WTC11 (cell line): ENCODE data around the gene FMNL3. TPM values are rescaled to one million over a fixed set of nuclear protein-coding genes. Genes with fewer than 3 reads are reported as not detected.

Experiments used
- ATAC-seq: fragments of 200-7000 bp; cut with Tn5 transposase; 2 replicates; pipeline ENCODE4 v1.10.0; 2021; ENCODE audit warnings: mild to moderate bottlenecking, moderate library complexity
- CTCF ChIA-PET: fragments of 300-600 bp; sonication (Branson Sonifier 250); formaldehyde crosslinking; loops from one replicate; lab custom pipeline; 2021; ENCODE audit warnings: antibody characterized with exemption; lab: Charles Lee
- POLR2A ChIA-PET: fragments of 350-600 bp; sonication (Branson Sonifier 250); formaldehyde crosslinking; loops from one replicate; lab custom pipeline; 2021; ENCODE audit warnings: antibody characterized with exemption; lab: Charles Lee
- DNase-seq: peaks from one replicate; pipeline ENCODE4 v3.0.0; 2021; ENCODE audit warnings: low spot score
- H3K27ac Mint-ChIP-seq: 2 replicates; pipeline ENCODE4 v1.8.0; 2021; ENCODE audit warnings: mixed read lengths
- H3K27me3 Mint-ChIP-seq: 2 replicates; pipeline ENCODE4 v1.8.0; 2021; ENCODE audit warnings: low read depth, mild to moderate bottlenecking, moderate library complexity, mixed read lengths
- H3K36me3 Mint-ChIP-seq: 2 replicates; pipeline ENCODE4 v1.8.0; 2021; ENCODE audit warnings: mixed read lengths
- H3K4me1 Mint-ChIP-seq: 2 replicates; pipeline ENCODE4 v1.8.0; 2022; ENCODE audit warnings: mixed read lengths
- H3K4me3 Mint-ChIP-seq: 2 replicates; pipeline ENCODE4 v1.8.0; 2021; ENCODE audit warnings: mild to moderate bottlenecking, moderate library complexity, mixed read lengths
- H3K9me3 Mint-ChIP-seq: 2 replicates; pipeline ENCODE4 v1.8.0; 2021; ENCODE audit warnings: mixed read lengths
- EMX1 ChIP-seq: fragments of 250-450 bp; sonication (Bioruptor Pico); IDR thresholded peaks from 2 replicates; pipeline ENCODE4 v1.8.0; 2021; ENCODE audit warnings: mild to moderate bottlenecking
- FOXP1 ChIP-seq: sonication (generic); formaldehyde crosslinking; IDR thresholded peaks from 2 replicates; pipeline ENCODE4 v1.8.0; 2022; ENCODE audit warnings: missing genetic modification reagents, mild to moderate bottlenecking, moderate library complexity, borderline replicate concordance
- GABPB1 ChIP-seq: sonication (generic); formaldehyde crosslinking; IDR thresholded peaks from 2 replicates; pipeline ENCODE4 v1.8.1; 2023; ENCODE audit warnings: mild to moderate bottlenecking, missing genetic modification reagents
- JAZF1 ChIP-seq: fragments of 250-450 bp; sonication (Bioruptor Pico); IDR thresholded peaks from 2 replicates; pipeline ENCODE4 v1.9.0; 2021; ENCODE audit warnings: moderate library complexity, mild to moderate bottlenecking, inconsistent platforms
- NFYB ChIP-seq: sonication (generic); formaldehyde crosslinking; conservative IDR thresholded peaks from 2 replicates; pipeline ENCODE4 v1.8.0; 2022; ENCODE audit warnings: low read depth, missing genetic modification reagents
- NR2C2 ChIP-seq: sonication (generic); formaldehyde crosslinking; IDR thresholded peaks from 2 replicates; pipeline ENCODE4 v1.8.0; 2022; ENCODE audit warnings: mild to moderate bottlenecking, missing genetic modification reagents
- NR3C1 ChIP-seq: sonication (generic); formaldehyde crosslinking; conservative IDR thresholded peaks from 2 replicates; pipeline ENCODE4 v1.8.1; 2023; ENCODE audit warnings: low read depth, mild to moderate bottlenecking, missing genetic modification reagents
- TCF7 ChIP-seq: sonication (generic); formaldehyde crosslinking; IDR thresholded peaks from 2 replicates; pipeline ENCODE4 v1.8.0; 2022; ENCODE audit warnings: mild to moderate bottlenecking, low read depth, missing genetic modification reagents, moderate library complexity
- ZNF219 ChIP-seq: sonication (generic); formaldehyde crosslinking; IDR thresholded peaks from 2 replicates; pipeline ENCODE4 v1.8.0; 2023; ENCODE audit warnings: missing genetic modification reagents, mild to moderate bottlenecking, borderline replicate concordance
- ZNF232 ChIP-seq: sonication (generic); formaldehyde crosslinking; IDR thresholded peaks from 2 replicates; pipeline ENCODE4 v1.8.0; 2022; ENCODE audit warnings: mild to moderate bottlenecking, missing genetic modification reagents
- ZNF317 ChIP-seq: sonication (generic); formaldehyde crosslinking; IDR thresholded peaks from 2 replicates; pipeline ENCODE4 v1.8.1; 2023; ENCODE audit warnings: low read depth, mild to moderate bottlenecking, moderate library complexity, missing genetic modification reagents, borderline replicate concordance
- total RNA-seq: library from RNA; stranded (reverse); gene quantifications from 3 replicates; pipeline ENCODE4 v1.2.3, GENCODE V29; 2021
- TF ChIP-seq, protein P1 (sequence below): fragments of 250-450 bp; sonication (Bioruptor Pico); IDR thresholded peaks from 2 replicates; pipeline ENCODE4 v1.9.0; 2021; ENCODE audit warnings: mild to moderate bottlenecking, borderline replicate concordance
- TF ChIP-seq, protein P2 (sequence below): sonication (generic); formaldehyde crosslinking; conservative IDR thresholded peaks from 2 replicates; pipeline ENCODE4 v1.8.1; 2023; ENCODE audit warnings: mild to moderate bottlenecking, low read depth, missing genetic modification reagents, moderate library complexity
- TF ChIP-seq, protein P3 (sequence below): sonication (generic); formaldehyde crosslinking; conservative IDR thresholded peaks from 2 replicates; pipeline ENCODE4 v1.8.1; 2022; ENCODE audit warnings: mild to moderate bottlenecking, missing genetic modification reagents
- TF ChIP-seq, protein P4 (sequence below): sonication (generic); formaldehyde crosslinking; IDR thresholded peaks from 2 replicates; pipeline ENCODE4 v1.8.1; 2023; ENCODE audit warnings: mild to moderate bottlenecking, missing genetic modification reagents, moderate library complexity

Gene FMNL3
- total RNA-seq, 1 experiment from 2014 or later = 19.3 TPM

DNA sequence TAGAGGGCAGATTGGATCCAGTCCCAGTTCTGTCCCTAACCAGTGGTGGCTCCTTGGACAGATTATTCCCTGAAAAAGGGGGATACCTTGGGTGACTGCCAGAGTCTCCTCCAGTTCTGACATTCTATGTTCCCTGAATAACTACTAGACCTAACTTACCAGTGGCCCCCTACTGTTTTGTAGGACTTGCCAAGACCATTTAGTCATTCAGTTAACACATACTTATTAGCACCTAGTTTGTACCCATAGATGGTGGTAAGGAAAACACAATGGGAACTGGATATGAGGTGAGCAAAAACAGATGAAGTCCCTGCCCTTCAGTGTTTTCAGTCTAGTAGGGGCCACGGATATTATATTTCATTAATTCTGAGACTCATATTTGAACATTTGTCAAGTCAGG lies 80.4 kb downstream of the FMNL3 start (continued):
- TF ChIP-seq, protein P1, sequence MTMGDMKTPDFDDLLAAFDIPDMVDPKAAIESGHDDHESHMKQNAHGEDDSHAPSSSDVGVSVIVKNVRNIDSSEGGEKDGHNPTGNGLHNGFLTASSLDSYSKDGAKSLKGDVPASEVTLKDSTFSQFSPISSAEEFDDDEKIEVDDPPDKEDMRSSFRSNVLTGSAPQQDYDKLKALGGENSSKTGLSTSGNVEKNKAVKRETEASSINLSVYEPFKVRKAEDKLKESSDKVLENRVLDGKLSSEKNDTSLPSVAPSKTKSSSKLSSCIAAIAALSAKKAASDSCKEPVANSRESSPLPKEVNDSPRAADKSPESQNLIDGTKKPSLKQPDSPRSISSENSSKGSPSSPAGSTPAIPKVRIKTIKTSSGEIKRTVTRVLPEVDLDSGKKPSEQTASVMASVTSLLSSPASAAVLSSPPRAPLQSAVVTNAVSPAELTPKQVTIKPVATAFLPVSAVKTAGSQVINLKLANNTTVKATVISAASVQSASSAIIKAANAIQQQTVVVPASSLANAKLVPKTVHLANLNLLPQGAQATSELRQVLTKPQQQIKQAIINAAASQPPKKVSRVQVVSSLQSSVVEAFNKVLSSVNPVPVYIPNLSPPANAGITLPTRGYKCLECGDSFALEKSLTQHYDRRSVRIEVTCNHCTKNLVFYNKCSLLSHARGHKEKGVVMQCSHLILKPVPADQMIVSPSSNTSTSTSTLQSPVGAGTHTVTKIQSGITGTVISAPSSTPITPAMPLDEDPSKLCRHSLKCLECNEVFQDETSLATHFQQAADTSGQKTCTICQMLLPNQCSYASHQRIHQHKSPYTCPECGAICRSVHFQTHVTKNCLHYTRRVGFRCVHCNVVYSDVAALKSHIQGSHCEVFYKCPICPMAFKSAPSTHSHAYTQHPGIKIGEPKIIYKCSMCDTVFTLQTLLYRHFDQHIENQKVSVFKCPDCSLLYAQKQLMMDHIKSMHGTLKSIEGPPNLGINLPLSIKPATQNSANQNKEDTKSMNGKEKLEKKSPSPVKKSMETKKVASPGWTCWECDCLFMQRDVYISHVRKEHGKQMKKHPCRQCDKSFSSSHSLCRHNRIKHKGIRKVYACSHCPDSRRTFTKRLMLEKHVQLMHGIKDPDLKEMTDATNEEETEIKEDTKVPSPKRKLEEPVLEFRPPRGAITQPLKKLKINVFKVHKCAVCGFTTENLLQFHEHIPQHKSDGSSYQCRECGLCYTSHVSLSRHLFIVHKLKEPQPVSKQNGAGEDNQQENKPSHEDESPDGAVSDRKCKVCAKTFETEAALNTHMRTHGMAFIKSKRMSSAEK = no peak
- TF ChIP-seq JAZF1 (CRISPR knock-in tag) (no peak), NR2C2 (CRISPR knock-in tag) (no peak)
- TF ChIP-seq, protein P2, sequence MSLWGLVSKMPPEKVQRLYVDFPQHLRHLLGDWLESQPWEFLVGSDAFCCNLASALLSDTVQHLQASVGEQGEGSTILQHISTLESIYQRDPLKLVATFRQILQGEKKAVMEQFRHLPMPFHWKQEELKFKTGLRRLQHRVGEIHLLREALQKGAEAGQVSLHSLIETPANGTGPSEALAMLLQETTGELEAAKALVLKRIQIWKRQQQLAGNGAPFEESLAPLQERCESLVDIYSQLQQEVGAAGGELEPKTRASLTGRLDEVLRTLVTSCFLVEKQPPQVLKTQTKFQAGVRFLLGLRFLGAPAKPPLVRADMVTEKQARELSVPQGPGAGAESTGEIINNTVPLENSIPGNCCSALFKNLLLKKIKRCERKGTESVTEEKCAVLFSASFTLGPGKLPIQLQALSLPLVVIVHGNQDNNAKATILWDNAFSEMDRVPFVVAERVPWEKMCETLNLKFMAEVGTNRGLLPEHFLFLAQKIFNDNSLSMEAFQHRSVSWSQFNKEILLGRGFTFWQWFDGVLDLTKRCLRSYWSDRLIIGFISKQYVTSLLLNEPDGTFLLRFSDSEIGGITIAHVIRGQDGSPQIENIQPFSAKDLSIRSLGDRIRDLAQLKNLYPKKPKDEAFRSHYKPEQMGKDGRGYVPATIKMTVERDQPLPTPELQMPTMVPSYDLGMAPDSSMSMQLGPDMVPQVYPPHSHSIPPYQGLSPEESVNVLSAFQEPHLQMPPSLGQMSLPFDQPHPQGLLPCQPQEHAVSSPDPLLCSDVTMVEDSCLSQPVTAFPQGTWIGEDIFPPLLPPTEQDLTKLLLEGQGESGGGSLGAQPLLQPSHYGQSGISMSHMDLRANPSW (CRISPR knock-in tag) = no peak

DNA sequence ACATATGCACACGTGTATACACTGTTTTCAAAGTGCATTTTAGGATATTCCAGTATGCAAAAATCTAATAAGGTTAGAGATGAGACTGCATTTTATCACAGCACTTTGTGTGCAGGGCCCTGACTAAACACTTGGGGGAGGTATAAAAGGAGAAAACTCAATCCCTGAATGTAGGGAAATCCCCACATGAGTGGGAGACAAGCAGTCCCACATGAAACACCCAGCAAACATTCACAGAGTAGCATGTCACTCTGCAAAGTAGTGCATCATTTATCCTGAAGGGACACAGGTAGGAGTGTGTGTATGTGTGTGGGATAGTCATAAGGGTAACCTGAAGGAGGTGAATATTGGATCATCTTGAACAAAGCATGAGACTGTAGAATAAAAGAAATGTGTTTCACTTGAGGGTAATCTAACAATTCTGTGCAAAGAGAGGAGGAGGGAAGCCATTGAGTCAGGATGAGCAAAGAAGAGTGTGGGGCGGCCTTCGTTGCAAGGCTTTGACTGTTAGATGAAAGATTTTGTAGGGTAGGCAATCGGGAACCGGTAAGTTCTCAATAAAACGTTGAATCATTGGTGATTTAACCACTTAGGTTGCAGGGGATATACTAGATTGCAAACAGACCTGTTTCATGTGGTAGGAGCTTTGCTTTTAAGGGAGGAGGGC lies 80.9 kb downstream of the FMNL3 start:
- DNase-seq (no peak), ATAC-seq (no peak)
- POLR2A ChIA-PET = interaction anchor here (0.6 kb wide), 1 partner anchor 139 kb away, joined by 11 read pairs; no protein-coding TSS in a partner anchor
- Mint-ChIP-seq H3K4me3 (no peak overlapping the region), H3K27ac (no peak overlapping the region), H3K36me3 (no peaks in the 10 kb centered on the region), H3K4me1 (peaks cover 21% of the 10 kb centered on the region), H3K9me3 (no peaks in the 10 kb centered on the region), H3K27me3 (no peaks in the 10 kb centered on the region)
- TF ChIP-seq ZNF219 (CRISPR knock-in tag) (no peak), ZNF232 (CRISPR knock-in tag) (no peak), ZNF317 (CRISPR knock-in tag) (no peak), GABPB1 (no peak), NR3C1 (CRISPR knock-in tag) (no peak), TCF7 (CRISPR knock-in tag) (no peak), EMX1 (no peak), NFYB (CRISPR knock-in tag) (no peak), FOXP1 (CRISPR knock-in tag) (no peak)
- TF ChIP-seq, protein P3, sequence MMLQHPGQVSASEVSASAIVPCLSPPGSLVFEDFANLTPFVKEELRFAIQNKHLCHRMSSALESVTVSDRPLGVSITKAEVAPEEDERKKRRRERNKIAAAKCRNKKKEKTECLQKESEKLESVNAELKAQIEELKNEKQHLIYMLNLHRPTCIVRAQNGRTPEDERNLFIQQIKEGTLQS (CRISPR knock-in tag) = no peak
- TF ChIP-seq, protein P2 (CRISPR knock-in tag) = no peak
- TF ChIP-seq, protein P4, sequence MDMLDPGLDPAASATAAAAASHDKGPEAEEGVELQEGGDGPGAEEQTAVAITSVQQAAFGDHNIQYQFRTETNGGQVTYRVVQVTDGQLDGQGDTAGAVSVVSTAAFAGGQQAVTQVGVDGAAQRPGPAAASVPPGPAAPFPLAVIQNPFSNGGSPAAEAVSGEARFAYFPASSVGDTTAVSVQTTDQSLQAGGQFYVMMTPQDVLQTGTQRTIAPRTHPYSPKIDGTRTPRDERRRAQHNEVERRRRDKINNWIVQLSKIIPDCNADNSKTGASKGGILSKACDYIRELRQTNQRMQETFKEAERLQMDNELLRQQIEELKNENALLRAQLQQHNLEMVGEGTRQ = no peak
- CTCF ChIA-PET = interaction anchor here (1.2 to 5.2 kb wide), 2 partner anchors 8 to 22 kb away, joined by 4 to 74 read pairs; no protein-coding TSS in a partner anchor
